Kidney epithelial cell (primary cell): Measurements from ENCODE around the gene NABP2. TPM values are rescaled to one million over a fixed set of nuclear protein-coding genes. Genes with fewer than 3 reads are reported as not detected.
"Not testable (repeated sequence)": the region's sequence is repeated elsewhere in the genome, so short reads cannot be mapped to it uniquely, and the experiment has no call there.

Source experiments
- DNase-seq: peaks from one replicate; pipeline ENCODE4 v3.0.0-alpha.2; 2010; ENCODE audit warnings: low read depth
- H3K27me3 ChIP-seq: 2 replicates; pipeline ENCODE4 v1.6.0; 2011; ENCODE audit warnings: low read length; ENCODE audit not compliant: control insufficient read depth, insufficient read depth
- H3K36me3 ChIP-seq: 2 replicates; pipeline ENCODE4 v1.5.1; 2011; ENCODE audit warnings: low read length; ENCODE audit not compliant: control insufficient read depth, insufficient read depth
- H3K4me3 ChIP-seq: 2 replicates; pipeline ENCODE4 v1.5.1; 2011; ENCODE audit warnings: low read depth, mild to moderate bottlenecking, control low read depth, low read length
- total RNA-seq: library from RNA; depleted of rRNA; stranded (reverse); fragments of >200 nt; gene quantifications from 2 replicates; pipeline ENCODE4 v1.2.3, GENCODE V29; 2015
- TF ChIP-seq, protein P1 (sequence below): IDR thresholded peaks from 2 replicates; pipeline ENCODE4 v1.5.1; 2011; ENCODE audit warnings: mild to moderate bottlenecking, moderate library complexity, low read length, control low read depth, inconsistent platforms; ENCODE audit not compliant: insufficient read depth, poor library complexity, severe bottlenecking

The NABP2 gene
- total RNA-seq, 1 donor from 2014 or later = 47.6 TPM

DNA sequence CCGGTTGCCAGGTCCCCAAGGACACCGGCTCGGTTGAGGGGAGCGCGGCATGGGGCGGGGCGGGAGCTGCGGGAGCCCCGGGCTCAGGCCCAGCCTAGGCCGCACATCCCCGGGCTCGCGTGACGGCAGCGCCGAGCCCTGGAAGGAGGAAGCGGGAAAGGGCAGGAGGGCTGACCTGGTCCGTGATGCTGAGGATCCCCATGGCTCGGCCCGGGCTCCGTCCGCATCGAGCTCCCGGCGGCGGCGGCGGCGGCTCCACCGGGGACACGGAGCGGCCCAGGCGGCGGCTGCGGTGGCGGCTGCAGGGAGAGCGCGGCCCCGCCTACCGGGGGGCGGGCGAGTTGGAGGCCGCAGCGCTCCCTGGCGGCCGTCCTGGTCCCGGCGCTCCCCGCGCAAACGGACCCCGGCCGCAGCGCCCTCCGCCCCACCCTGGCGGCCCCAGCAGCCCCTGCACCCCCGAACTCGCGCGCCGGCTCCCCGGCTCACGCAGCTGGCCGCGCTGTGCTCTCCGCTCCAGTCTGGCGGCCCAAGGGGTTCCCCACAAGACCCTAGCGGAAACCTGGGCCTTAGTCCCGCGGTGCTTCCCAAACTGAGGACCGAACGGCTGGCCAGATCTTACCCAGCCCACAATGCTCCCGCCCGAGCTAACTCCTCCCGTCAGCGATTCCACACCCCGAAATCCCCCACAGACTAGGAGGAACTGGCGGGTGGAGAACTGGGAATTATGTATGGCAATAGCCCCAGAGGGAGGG, 34.1 kb downstream of the NABP2 start, which contains the start of gene ANKRD52:
Gene ANKRD52 (minus strand): TSS at position 317 of the 752 bp plus-strand sequence. CDS start 115 bp downstream, at position 202.
- H3K27me3 ChIP-seq = no peaks in the 10 kb centered on the region
- TF ChIP-seq, protein P1, sequence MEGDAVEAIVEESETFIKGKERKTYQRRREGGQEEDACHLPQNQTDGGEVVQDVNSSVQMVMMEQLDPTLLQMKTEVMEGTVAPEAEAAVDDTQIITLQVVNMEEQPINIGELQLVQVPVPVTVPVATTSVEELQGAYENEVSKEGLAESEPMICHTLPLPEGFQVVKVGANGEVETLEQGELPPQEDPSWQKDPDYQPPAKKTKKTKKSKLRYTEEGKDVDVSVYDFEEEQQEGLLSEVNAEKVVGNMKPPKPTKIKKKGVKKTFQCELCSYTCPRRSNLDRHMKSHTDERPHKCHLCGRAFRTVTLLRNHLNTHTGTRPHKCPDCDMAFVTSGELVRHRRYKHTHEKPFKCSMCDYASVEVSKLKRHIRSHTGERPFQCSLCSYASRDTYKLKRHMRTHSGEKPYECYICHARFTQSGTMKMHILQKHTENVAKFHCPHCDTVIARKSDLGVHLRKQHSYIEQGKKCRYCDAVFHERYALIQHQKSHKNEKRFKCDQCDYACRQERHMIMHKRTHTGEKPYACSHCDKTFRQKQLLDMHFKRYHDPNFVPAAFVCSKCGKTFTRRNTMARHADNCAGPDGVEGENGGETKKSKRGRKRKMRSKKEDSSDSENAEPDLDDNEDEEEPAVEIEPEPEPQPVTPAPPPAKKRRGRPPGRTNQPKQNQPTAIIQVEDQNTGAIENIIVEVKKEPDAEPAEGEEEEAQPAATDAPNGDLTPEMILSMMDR = peak; percentile 7

DNA sequence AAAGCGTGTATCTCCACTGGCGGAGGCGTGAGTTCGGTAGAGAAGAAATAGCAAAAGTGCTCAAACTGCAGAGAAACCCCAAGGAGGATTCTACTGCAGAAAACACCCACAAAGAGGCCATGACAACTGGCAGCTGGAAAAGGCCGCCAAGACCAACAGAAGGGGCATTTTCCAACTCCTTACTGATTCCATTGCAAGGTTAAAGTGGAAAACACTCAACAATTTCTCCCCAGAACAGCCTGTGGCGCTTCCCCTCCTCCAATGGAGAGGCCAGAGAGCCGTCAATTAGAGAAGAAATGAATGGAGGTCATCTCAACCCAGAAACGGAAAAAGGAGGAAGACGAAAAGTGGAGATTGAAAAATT, 34.7 kb downstream of the NABP2 start:
- H3K27me3 ChIP-seq = no peaks in the 10 kb centered on the region
- TF ChIP-seq, protein P1 = no peak
- H3K36me3 ChIP-seq = peaks cover 1% of the 10 kb centered on the region
- peak overlapping the region; percentile 67 for H3K4me3 ChIP-seq
- no peak for DNase-seq

More for the DNA sequence above, 34.1 kb downstream of the NABP2 start, which contains the start of gene ANKRD52:
- H3K4me3 ChIP-seq = peak within 1 kb of the TSS; percentile 91
- no peak for DNase-seq
- H3K36me3 ChIP-seq = peaks cover 3% of the 10 kb centered on the region

DNA sequence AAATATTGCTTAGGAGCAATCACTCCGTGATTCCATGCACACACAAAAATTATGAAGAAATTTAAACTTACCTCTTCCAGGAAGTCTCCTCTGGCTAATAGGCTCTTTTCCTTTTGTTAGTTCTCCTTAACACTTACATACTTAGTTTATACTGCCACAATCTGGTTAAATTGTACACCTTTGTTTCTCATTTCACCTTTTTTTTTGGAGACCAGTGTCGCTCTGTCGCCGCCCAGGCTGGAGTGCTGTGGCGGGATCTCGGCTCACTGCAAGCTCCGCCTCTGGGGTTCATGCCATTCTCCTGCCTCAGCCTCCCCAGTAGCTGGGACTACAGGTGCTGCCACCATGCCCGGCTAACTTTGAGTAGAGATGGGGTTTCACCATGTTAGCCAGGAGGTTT, 36.2 kb downstream of the NABP2 start:
- H3K36me3 ChIP-seq = no peaks in the 10 kb centered on the region
- no peak for DNase-seq
- TF ChIP-seq, protein P1 = no peak

GRCh38 chr12:56260921-56261320, 36.8 kb downstream of the NABP2 start:
- Histone ChIP-seq H3K27me3 (no peaks in the 10 kb centered on the region), H3K4me3 (no peak overlapping the region), H3K36me3 (no peaks in the 10 kb centered on the region)
- no peak for DNase-seq
- TF ChIP-seq, protein P1 = no peak

More for the DNA sequence above, 36.2 kb downstream of the NABP2 start:
- Histone ChIP-seq H3K27me3 (no peaks in the 10 kb centered on the region), H3K4me3 (no peak overlapping the region)

DNA sequence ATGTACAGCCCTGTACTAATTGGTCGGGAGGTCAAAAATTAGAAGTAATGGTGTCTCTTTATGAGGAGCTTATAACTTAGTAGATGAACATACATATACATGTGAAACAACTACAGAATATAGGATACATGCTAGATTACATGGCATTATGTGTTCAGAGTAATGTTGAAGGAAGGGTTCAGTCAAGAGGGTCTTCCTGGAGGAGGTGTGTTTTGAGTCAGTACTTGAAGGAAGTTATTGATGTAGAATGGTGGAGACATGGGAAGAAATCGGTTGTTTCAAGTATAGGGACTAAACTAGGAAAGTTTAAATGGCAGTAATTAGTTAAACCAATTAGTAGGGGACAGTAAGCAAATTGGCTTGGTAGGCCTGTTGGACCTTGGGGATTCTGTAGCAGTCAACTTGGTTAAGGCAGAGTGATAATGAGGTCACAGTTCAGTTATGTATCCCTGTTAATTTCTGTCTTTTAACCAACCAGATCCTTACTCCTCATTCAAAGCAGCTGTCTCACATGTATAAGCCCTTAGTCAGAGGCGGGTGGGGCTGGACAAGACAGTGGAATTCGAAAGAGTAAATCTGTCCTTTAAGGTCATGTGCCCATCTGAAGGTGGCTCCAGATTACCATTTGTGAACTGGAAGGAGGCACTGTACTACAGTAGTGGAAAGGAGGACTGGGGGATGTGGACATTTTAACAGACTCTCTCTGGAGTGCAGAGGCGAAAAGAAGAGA, 37.5 kb downstream of the NABP2 start:
- peak; percentile 69 for DNase-seq
- Histone ChIP-seq H3K27me3 (no peaks in the 10 kb centered on the region), H3K4me3 (no peak overlapping the region), H3K36me3 (no peaks in the 10 kb centered on the region)
- TF ChIP-seq, protein P1 = no peak

DNA sequence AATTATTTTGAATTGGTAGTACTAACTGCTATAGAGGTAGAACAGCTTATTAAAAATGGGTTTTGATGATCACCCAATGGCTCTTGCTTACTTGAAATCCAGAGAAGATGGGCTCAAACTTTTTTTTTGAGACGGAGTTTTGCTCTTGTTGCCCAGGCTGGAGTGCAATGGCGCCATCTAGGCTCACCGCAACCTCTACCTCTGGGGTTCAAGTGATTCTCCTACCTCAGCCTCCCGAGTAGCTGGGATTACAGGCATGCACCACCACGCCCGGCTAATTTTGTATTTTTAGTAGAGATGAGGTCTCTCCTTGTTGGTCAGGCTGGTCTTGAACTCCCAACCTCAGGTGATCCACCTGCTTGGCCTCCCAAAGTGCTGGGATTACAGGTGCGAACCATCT, 38.8 kb downstream of the NABP2 start:
- not testable (repeated sequence) for H3K4me3 ChIP-seq, H3K27me3 ChIP-seq, DNase-seq, H3K36me3 ChIP-seq

DNA sequence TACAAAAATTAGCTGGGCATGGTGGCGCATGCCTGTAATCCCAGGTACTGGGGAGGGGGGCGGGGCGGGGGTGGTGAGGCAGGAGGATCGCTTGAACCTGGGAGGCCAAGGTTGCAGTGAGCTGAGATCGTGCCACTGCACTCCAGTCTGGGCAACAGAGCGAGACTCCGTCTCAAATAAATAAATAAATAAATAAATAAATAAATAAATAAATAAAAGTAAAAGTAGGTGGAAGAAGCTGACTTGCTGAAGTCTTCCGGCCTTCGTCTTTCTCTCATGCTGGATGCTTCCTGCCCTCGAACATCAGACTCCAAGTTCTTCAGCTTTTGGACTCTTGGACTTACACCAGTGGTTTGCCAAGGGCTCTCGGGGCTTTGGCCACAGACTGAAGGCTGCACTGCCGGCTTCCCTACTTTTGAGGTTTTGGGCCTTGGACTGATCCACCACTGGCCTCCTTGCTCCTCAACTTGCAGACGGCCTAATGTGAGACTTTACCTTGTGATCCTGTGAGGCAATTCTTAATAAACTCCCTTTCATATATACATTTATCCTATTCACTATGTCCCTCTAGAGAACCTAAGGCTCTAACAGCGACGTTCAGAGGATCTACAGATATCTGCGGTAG, 42.0 kb downstream of the NABP2 start:
- H3K36me3 ChIP-seq, H3K27me3 ChIP-seq, DNase-seq: not testable (repeated sequence)
- peak overlapping the region; percentile 67 for H3K4me3 ChIP-seq
